ENCODE data around the gene FSD1. TPM values are rescaled to one million over a fixed set of nuclear protein-coding genes. Genes with fewer than 3 reads are reported as not detected.
A peak's percentile ranks its signal among the peaks of the same experiment; 100 is the strongest.

The FSD1 gene
- total RNA-seq, 4 donors from 2014 or later = not detected

DNA sequence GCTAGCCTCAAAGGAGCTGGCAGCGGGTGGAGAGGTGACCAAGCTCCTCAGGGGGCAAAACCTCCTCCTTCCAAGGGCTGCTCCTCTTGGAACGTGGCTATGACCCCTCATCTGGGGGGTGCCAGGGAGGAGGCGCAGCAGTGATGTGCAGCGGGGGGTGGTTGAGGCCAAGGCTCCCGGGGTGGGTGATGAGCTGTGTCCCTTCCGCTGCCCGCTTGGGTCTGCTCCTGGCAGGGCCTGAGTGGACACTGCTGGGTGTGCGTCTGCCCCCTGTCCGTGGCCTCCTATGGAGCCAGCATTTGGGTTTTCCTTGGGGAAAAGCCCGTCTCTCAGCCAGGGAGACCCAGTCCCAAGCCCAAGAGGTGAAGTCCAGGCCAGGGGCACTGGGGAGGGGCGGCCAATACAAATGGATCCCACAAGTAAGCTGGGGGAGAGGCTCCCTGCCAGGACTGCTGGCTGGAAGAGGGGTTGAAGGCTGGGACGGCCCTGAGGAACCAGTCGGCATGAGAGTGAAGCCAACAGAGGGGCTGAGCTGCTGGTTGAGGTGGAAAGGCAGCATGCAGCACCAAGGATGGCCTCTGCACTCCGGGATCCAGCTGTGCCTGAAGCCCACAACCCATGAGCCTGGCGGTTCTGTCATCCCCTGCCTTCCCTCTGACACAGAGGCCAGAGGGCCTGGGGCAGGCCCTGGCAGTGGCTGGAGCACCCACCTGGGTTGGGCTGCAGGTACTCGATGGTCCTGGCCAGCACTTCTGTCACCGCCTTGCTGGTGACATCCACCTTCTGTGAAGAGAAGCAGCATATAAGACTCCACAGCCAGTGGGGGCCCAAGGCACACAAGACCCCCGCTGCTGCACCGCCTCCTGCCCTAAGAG, 61.6 kb downstream of the FSD1 start:
- Histone ChIP-seq H3K4me1 (peaks cover 32 to 35% of the 10 kb centered on the region in 2 donors), H3K27ac (no peak overlapping the region), H3K9me3 (no peaks in the 10 kb centered on the region), H3K4me3 (replicated peaks in 1 of 3) (no peak overlapping the region), H3K27me3 (no peaks in the 10 kb centered on the region), H3K36me3 (peaks cover 42 to 44% of the 10 kb centered on the region in 2 donors)
- intact Hi-C loops (cut with DNase I) = no loop called here
- no peak for TF ChIP-seq POLR2A (IDR thresholded peaks at IDR 0.05)
- no peak for TF ChIP-seq CTCF (IDR thresholded peaks at IDR 0.05)
- no peak for DNase-seq
- 92 to 94% methylated on average over 14 to 17 of the region's 19 CpGs for WGBS, 2 donors

GRCh38 chr19:4366666-4367335, 62.4 kb downstream of the FSD1 start:
- no peak for TF ChIP-seq POLR2A (IDR thresholded peaks at IDR 0.05)
- TF ChIP-seq CTCF (IDR thresholded peaks at IDR 0.05) = no peak
- no peak overlapping the region for H3K27ac ChIP-seq
- DNase-seq = no peak
- H3K27me3 ChIP-seq = no peaks in the 10 kb centered on the region
- WGBS, 2 donors = 88% methylated on average over 13 to 16 of the region's 16 CpGs
- H3K4me3 ChIP-seq (replicated peaks in 1 of 3) = no peak overlapping the region
- H3K36me3 ChIP-seq = peaks cover 34 to 37% of the 10 kb centered on the region in 2 donors
- intact Hi-C loops (cut with DNase I) = no loop called here
- peaks cover 39 to 43% of the 10 kb centered on the region in 2 donors for H3K4me1 ChIP-seq
- no peaks in the 10 kb centered on the region for H3K9me3 ChIP-seq

DNA sequence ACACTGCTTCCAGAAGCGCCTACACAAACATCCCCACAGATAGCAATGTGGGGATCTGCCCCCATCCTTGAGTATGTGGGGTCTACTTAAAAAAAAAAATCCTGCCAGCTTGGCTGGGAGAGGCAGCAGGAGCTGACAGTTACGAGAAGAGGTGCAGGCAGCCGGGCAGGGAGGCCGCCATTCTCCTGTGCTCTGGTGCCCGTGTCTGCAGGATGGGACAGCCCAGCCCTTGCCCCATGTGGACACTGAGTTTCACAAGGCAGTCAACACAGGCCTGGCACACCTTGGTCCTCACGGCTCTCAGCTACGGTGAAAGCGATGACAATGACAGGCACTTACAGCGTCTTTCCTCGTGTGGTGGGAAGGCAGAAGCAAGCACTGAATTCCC, 62.9 kb downstream of the FSD1 start:
- Histone ChIP-seq H3K27ac (no peak overlapping the region), H3K9me3 (no peaks in the 10 kb centered on the region), H3K4me3 (replicated peaks in 1 of 3) (no peak overlapping the region), H3K4me1 (peaks cover 39 to 48% of the 10 kb centered on the region in 2 donors), H3K36me3 (peaks cover 29 to 31% of the 10 kb centered on the region in 2 donors), H3K27me3 (no peaks in the 10 kb centered on the region)
- no peak for DNase-seq
- 90 to 96% methylated on average over 10 of the region's 10 CpGs for WGBS, 2 donors
- intact Hi-C loops (cut with DNase I) = no loop called here
- TF ChIP-seq POLR2A (IDR thresholded peaks at IDR 0.05) = no peak

DNA sequence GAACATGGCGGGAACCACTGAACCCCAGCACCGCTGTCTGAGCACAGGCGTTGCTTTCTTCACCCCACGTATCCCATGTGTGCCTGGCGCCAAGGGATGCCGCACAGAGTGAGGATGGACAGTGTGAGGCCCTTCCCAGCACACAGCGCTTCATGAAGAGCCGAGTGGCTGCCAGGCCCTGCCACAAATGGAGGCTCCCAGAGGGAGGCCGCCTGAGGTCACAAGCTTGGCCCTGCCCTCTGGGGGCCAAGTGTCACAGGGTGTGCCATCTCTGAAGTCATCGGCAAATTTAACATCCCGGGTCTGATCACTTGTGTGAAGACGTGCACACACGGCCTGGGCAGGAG, 63.4 kb downstream of the FSD1 start:
- Histone ChIP-seq H3K9me3 (no peaks in the 10 kb centered on the region), H3K4me1 (peaks cover 44 to 52% of the 10 kb centered on the region in 2 donors), H3K27ac (peak overlapping the region in 2 of 3 donors; percentile 63 to 76), H3K4me3 (replicated peaks in 1 of 3) (no peak overlapping the region), H3K36me3 (peaks cover 24 to 27% of the 10 kb centered on the region in 2 donors), H3K27me3 (no peaks in the 10 kb centered on the region)
- WGBS, 2 donors = 89 to 99% methylated on average over 7 to 11 of the region's 13 CpGs
- TF ChIP-seq POLR2A (IDR thresholded peaks at IDR 0.05) = no peak
- no peak for TF ChIP-seq CTCF (IDR thresholded peaks at IDR 0.05)
- no peak for DNase-seq
- intact Hi-C loops (cut with DNase I) = no loop called here

GRCh38 chr19:4368128-4368820, 63.9 kb downstream of the FSD1 start:
- Histone ChIP-seq H3K27ac (peak overlapping the region; percentile 63 to 76 (median 73)), H3K36me3 (peaks cover 19 to 22% of the 10 kb centered on the region in 2 donors), H3K27me3 (no peaks in the 10 kb centered on the region), H3K4me1 (peaks cover 49 to 57% of the 10 kb centered on the region in 2 donors), H3K4me3 (replicated peaks in 1 of 3) (no peak overlapping the region), H3K9me3 (no peaks in the 10 kb centered on the region)
- DNase-seq = peak; percentile 44 to 47
- intact Hi-C loops (cut with DNase I) = no loop called here
- 38 to 63% methylated on average over 4 to 13 of the region's 19 CpGs for WGBS, 2 donors
- no peak for TF ChIP-seq CTCF (IDR thresholded peaks at IDR 0.05)
- no peak for TF ChIP-seq POLR2A (IDR thresholded peaks at IDR 0.05)

Measured in thyroid gland (tissue), 4 donors.